ACHN (cell line): ENCODE measurements around the gene ARL5A.
A peak's percentile ranks its signal among the peaks of the same experiment; 100 is the strongest.
"Not testable (repeated sequence)": the region's sequence is repeated elsewhere in the genome, so short reads cannot be mapped to it uniquely, and the experiment has no call there.

ENCODE experiments used
- DNase-seq: peaks from one replicate; pipeline ENCODE4 v3.0.0-alpha.2; 2015
- in situ Hi-C: cut with HindIII; loops from 2 replicates; pipeline ENCODE4 v1.10.0; 2017; ENCODE audit warnings: low sequenced_read_pairs, low pct_ligation_motif_present, low pct_unique_long_range_greater_than_20kb

ARL5A gene, protein sequence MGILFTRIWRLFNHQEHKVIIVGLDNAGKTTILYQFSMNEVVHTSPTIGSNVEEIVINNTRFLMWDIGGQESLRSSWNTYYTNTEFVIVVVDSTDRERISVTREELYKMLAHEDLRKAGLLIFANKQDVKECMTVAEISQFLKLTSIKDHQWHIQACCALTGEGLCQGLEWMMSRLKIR

DNA sequence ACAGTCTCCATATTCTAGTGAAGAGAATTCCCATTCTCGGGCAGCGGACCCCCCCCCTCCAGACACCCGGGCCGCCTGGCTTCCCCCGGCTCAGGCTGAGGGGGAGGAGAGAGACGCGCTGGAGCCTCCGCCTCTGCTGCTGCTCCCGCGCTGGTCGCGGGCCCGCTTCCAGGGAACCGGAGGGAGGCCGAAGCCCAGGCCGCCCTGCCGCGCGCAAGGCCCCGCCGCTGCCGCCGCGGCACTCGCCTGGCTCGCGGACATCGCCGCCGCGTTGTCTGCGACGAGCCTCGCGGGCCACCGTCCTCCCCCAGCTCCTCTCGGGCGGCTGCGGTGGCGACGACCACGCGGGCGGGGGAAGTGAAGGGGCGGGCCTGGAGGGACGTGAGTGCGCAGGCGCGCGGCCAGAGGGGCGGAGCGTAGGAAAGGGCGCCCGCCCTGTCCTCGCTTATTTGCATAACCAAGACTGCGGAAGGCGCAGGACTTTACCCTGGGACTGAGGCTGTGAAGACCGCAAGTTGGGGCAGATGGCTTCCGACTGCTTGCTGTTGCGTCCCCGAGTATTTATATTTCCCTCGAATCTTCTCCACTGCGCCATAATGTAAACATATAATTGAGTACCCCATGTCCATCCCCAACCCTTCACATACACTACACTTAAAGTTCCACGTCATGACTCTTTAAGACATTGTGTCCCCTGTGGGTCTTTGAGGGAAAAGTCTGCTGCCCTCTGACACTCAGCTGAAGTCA is at the start of gene ARL5A:
TSS of gene ARL5A (minus strand) at position 279 of the 747 bp plus-strand sequence. CDS start at position 34, 245 bp downstream.
- DNase-seq = peak; percentile 96
- in situ Hi-C loops = no loop called here

DNA sequence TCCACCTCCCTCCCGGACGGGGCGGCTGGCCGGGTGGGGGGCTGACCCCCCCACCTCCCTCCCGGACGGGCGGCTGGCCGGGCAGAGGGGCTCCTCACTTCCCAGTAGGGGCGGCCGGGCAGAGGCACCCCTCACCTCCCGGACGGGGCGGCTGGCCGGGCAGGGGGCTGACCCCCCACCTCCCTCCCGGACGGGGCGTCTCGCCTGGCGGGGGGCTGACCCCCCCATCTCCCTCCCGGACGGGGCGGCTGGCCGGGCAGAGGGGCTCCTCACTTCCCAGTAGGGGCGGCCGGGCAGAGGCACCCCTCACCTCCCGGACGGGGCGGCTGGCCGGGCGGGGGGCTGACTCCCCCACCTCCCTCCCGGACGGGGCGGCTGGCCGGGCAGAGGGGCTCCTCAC is 47.4 kb upstream of the ARL5A start:
- in situ Hi-C loops, DNase-seq: not testable (repeated sequence)

DNA sequence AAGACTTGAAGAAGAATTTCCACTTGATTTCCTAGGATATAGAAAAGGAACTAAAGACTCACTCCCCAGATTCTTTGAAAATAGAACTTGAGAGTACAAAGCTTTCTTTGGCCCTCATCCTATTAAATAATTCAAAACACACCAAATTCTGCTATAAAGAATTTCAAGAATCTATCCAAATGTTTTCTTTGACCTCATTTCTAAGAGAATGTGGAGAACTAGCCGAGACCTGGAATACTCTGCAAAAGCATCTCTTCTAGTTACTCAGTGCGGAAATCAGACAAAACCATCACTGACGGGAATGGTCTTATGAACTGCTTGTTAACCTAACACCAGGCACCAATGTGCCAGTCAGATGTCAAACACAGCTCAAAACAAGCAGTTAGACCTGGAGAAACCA is 44.2 kb upstream of the ARL5A start:
- DNase-seq = no peak
- in situ Hi-C loops = no loop called here

DNA sequence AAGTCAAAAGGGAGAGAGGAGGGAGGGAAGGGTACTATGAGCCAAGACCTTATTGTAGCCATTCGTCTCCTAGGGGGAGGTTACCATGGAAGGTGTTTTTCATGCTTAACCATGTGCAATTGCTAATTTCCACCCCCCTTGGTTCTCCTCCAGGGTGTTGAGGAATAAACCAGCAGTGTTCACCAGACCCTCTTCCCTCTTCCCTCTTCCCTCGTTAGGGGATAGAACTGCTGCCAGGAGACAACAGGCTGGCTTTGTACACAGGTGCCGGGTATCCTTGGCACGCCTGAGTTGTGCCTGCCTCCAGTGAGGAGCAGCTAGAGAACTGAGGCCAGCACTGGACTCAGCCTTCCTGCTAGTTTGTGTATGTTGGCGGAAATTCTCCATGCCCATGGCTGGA is 41.1 kb upstream of the ARL5A start:
- no peak for DNase-seq
- in situ Hi-C loops = no loop called here

DNA sequence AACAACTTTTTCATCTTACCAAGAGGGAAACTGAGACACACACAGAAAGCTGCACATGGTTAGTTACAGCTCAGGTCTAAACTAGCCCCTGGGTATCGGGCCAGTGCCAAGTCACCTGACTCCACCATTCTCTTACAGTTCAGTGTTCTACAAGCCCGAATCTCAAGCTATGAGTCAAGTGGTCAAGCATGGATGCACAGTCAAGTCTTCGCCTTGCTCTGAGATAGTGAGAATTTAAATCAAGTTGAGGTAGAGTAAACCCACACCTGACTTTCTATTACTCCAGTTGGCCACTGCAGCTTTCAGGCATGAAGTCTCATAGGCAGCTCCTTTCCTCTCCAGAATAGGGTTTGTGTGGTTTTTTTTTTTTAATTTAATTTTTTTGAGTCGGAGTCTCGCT is 34.5 kb upstream of the ARL5A start:
- in situ Hi-C loops = no loop called here
- DNase-seq = peak; percentile 84

DNA sequence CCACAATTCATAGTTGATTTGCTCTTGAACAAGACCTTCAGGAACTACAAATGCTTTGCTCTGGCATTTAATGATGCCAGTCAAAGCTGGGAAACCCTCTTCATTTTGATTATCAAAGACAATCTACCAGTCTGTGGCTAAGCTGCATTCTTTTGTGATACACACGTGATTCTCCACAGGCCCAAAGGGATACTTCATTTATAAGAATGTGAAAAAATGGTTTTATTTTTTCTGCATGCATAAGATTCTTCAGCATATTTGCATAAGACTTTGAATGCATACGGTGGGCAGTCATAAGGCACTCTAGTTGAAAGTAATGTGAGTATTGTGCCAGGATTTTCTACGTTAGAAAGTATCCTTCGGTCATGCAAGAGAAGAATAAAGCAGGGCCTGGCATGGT is 33.0 kb upstream of the ARL5A start:
- in situ Hi-C loops = no loop called here
- no peak for DNase-seq

DNA sequence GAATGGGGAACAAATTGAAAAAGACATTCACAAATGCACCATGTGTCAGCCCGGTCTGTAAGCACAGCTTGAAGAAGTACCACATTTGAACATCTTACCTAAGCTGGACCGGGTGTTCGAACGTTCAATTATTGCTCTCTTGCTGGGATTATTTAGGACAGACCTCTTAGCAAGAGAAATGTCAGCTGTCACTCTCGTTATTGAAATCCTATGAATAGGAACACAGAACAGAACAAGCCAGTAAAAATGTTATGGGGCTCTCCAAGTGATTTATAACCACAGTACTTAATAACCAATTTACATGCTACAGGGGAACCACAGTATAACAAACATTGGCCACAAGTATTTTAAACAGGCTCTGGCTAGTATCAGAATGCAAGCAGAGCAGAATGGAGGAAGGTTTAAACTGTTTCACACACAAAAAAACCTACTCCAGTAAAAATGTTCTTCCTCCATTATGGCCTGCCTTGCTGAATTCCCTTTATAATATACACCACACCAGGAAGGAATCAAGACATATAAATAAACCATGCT is 32.5 kb upstream of the ARL5A start:
- no peak for DNase-seq
- in situ Hi-C loops = no loop called here

DNA sequence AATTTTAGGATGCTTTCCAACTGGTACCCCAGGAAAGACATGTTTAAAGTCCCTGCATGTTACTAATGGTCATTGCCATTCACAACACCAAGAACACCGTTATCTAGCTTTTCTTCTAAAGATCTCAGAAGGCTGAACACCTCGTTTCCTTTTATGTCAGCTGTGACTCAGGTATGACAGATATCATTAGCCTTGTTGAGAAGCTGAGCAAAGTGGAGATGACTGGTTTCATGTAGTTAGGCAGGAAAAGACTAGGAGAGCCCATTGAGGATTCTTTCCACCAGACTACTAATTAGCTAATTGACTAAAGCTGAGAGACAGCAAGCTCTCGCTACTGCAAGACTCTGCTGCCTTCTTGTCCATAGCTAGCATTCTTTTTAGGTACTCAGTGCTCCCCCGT is 32.0 kb upstream of the ARL5A start:
- in situ Hi-C loops = no loop called here
- DNase-seq = no peak

DNA sequence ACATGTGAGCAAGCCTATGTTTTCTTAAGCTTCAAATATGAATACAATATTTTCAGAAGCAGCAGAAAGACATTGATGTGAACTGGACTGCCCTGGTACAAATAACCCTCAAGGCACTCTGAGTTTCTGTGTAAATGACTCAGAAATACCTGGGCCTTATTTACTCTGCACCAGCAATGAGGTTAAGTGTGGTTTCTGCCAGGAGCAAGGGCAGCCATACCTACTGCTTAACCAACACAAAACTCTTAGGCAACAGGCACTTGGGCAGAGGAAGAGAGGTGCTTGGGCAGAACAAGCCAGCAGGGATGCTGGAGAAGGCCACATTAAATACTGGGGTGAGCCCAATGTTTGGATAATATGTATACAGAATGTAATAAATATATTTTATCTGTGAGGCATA is 29.4 kb upstream of the ARL5A start:
- in situ Hi-C loops = no loop called here
- DNase-seq = no peak

DNA sequence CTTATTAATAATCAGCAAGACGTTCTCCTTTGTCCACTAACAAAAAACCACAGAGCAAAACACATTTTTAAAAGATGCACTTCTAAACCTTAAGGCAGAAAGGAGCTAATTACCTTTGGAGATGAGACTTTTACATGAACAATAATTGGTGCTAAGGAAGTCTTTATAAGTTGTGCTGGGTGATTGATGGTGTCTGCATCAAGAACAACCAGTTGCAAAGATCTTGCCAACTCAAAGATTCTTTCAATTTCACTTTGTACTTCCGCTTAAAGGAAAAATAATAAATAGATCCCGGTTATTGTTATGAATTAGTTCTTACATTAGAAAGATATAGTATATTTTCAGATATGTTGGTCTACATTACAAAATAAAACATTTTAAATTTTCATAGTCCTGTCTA is 26.9 kb upstream of the ARL5A start:
- in situ Hi-C loops = no loop called here
- no peak for DNase-seq

DNA sequence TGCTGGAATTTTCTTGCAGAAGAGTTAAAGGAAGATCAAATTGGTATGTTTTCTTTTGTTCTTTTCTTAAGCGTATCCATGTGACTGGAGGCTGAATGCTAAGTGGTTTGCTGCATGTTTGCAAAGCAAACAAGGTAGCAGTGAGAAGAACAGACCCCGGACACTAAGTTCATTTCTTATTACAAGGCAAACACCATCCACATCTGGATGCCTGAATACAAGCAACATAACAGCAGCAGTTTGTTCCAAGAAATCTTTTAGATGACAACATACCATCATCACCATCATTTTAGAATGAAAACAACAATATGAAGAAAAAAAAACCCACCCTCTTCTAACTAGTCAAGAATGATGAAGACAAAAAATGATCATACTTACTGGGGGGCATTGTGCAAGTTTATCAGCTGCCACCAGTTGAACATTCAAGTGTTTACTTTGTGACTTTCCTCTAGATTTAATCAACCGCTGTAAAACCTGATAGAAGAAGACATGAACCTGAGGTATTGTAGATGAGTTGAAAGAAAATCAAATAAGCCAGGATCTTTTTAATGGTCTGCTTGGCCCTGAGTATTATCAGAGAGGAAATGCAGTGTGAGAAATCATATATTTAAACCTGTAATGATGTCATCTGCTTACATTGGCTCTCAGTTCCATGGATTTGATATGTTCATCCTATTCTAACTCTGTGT is 25.0 kb upstream of the ARL5A start:
- no peak for DNase-seq
- in situ Hi-C loops = no loop called here

DNA sequence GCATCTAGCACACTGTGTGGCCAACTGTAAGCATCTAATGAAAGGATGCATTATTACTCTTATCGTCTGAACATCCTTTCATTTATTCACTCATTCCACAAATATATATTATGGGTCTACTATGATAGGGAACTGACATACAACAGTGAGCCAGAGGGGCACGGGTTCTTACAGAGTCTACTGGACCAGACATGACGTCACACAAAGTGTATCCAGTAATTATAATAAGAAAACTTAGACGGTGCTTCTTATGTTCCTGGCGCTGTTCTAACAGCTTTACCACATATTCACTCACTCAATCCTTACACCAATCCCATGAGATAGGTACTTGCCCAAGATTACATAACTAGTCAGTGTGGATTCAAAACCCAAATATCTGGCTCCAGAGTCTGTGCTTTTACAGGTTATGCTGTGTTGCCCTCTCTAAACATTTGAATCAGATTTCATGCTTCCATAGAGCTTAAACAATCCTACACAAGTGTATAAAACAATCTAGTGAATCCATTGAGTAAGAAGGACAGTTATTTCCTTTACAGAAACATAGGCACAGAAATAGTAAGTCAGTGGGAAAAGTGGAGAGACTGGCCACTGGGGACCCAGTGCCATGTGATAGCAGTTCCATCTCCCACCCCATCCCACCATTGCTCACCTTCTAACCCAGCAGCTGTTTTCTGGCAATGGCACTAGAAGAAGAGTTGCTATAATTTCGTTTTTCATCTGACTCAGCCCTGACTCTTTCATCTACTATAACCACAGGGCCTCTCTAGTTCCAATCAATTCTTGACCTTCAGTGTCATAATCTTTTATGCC is 24.2 kb upstream of the ARL5A start:
- no peak for DNase-seq
- in situ Hi-C loops = no loop called here

DNA sequence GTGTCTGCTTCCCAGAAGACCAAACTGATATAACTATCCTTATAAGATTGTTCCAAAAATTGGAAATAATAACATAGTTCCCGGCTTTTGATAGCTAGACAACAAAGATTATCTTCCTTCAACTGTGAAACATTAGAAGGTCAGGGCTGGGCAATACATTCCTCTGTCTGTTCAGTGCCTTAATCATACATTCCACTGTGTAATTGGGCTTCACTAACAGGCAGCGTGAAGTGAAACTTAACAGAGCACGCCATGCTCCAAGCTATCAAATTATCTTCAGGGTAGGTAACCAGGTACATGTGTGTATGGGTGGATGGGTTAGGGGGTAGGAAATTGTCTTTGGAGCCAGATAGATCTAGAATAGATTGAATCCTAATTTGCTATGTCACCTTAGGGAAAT is 23.5 kb upstream of the ARL5A start:
- DNase-seq = peak; percentile 91
- in situ Hi-C loops = no loop called here

DNA sequence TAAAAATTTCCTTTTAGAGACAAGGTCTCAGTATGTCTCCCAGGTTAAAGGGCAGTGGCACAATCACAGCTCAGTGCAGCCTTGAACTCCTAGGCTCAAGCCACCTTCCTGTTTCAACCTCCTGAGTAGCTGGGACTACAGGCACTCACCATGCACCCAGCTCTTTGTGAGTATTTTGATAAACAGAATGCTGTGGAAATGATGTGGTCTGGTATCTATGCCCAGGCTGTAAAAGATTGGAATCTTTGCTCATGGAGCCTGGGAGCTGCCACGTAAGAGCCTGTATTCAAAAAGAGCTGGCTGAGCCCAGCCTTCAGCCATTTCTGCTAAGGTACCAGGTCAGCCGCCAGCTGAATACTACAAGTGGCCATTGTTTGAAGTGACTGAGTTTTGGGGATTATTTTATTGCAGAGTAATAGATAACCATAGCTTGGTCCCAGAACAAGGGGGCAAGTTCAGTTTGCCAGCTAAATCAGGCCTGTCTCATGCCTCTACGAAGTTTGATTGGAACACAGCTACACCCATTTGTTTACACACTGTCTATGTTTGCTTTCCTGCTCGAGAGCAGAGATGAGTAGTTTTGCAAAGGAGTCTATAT is 21.3 kb upstream of the ARL5A start:
- in situ Hi-C loops = no loop called here
- DNase-seq = no peak

DNA sequence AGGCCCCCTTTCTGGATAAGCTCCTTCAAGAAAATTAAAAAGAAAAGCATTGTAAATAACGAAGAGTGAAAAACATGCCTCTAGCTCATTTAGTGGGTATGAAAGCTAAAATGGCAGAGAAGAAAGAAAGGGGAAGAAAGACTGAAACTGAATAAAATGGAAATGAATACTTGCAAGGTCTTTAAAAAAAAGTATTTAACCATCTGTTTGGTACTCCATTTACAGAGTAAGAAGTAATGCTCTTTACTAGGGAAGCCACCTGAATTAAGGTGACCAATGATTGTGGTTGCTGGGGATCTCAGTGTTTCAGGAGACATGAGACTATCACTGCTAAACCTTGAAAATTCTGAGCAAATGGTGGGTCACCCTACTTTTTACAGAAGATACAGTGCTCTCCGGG is 17.7 kb upstream of the ARL5A start:
- no peak for DNase-seq
- in situ Hi-C loops = no loop called here

DNA sequence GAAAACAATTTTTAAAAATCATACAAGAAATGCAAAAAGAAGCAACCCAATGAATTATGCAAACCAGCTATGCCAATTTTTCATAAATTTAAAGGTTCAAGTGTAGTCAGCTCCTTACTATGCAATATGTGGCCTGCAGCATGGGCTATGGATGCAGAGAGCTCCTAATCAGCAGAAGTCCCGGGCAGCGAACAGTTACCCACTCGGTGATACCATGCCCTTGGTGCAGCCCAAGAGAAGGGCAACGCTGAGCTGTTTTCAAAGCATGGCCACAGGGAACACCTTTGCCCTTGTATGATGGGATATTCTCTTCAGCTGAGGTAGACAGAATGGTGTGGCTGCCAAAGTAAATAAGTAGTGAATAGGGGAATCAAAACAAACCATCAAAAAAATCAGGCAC is 17.3 kb upstream of the ARL5A start:
- no peak for DNase-seq
- in situ Hi-C loops = no loop called here

DNA sequence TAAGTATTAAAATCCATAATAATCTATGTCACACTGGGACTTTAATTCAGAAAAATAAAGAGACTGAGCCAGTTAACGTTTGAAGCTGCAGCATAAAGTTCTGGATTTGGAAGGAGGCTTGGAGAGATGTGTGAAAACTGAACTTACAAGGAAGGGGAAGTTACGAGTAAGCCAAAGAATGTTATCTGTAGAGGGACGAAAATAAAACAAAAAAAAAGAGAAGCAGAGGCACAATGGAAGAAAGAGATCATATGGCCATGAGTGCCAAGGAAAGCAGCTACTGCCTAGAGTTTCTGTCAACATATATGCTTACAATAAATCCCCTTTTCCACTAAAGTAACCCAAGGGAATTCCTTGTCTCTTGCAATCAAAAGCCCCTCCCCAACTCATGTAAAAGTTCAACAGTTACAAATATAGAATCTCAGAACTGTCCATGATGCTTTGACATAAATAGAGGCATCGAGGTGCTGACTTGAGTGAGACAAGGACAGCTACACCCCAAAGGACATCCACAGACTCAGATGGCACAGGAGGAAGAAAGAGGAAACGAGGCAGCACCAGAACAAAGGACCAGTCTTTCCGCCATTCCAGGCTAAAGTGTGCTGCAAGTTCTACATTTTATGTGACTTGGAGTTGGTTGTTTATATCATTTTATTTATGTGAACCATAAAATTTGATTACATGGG is 16.1 kb upstream of the ARL5A start:
- in situ Hi-C loops = no loop called here
- no peak for DNase-seq

DNA sequence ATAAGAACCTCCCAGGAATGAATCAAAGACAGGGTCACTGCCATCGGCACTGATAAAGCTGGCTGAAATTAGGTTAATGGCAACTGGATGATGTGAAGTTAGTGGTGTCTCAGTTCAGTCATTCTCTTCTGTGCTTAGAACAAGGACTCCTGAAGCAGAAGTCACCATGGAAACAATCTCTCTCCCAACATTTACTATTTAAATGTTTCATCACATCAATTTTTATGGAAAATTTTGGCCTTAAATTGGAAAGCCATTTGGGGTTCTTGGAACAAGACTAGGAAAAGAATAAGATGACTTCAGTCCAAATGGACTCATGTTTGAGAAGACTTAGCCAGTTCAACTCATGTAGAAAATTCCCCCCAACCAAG is 15.5 kb upstream of the ARL5A start:
- DNase-seq = no peak
- in situ Hi-C loops = no loop called here
